Activated T-cell treated with anti-CD3 and anti-CD28 coated beads, Interleukin-2, amount 50 U/mL, for 4 hours (primary cell): Measurements from ENCODE around the gene NKX6-2. TPM values are rescaled to one million over a fixed set of nuclear protein-coding genes. Genes with fewer than 3 reads are reported as not detected.
"Not testable (repeated sequence)": the region's sequence is repeated elsewhere in the genome, so short reads cannot be mapped to it uniquely, and the experiment has no call there.

ENCODE experiments used
- ATAC-seq, 2 donors: fragments of 200-7000 bp; cut with Tn5 transposase; one replicate each; pipeline ENCODE4 v1.10.0; 2021
- DNase-seq: peaks from one replicate; pipeline ENCODE4 v3.0.0-alpha.2; 2020
- H3K27me3 Mint-ChIP-seq: one replicate; pipeline ENCODE4 v1.8.0; 2021; ENCODE audit warnings: low read depth, mixed read lengths
- H3K36me3 Mint-ChIP-seq: one replicate; pipeline ENCODE4 v1.8.0; 2022; ENCODE audit warnings: mixed read lengths; ENCODE audit not compliant: insufficient read depth
- H3K4me1 Mint-ChIP-seq: one replicate; pipeline ENCODE4 v1.8.0; 2021; ENCODE audit warnings: low read depth, mixed read lengths
- H3K4me3 Mint-ChIP-seq: one replicate; pipeline ENCODE4 v1.8.0; 2021; ENCODE audit warnings: mild to moderate bottlenecking, moderate library complexity, mixed read lengths
- H3K9me3 Mint-ChIP-seq: one replicate; pipeline ENCODE4 v1.8.0; 2021; ENCODE audit warnings: mixed read lengths
- total RNA-seq, 3 donors: library from RNA; stranded (reverse); gene quantifications; one replicate each; pipeline ENCODE4 v1.2.1, GENCODE V29; 2021

The NKX6-2 gene
- total RNA-seq = not detected

GRCh38 chr10:132785723-132786475, at the start of gene NKX6-2:
TSS of gene NKX6-2 (minus strand) at chr10:132786147. CDS start at chr10:132785948, 199 bp downstream.
- Mint-ChIP-seq H3K27me3 (peaks cover 25% of the 10 kb centered on the region), H3K4me1 (peaks cover 2% of the 10 kb centered on the region), H3K36me3 (peaks cover 18% of the 10 kb centered on the region), H3K4me3 (no peak within 1 kb of the TSS), H3K9me3 (no peaks in the 10 kb centered on the region)
- ATAC-seq (no peak), DNase-seq (no peak)

GRCh38 chr10:132834891-132835847, 49.2 kb upstream of the NKX6-2 start:
- H3K36me3 Mint-ChIP-seq = no peaks in the 10 kb centered on the region
- no peak overlapping the region for H3K4me3 Mint-ChIP-seq
- ATAC-seq (no peak), DNase-seq (no peak)
- no peaks in the 10 kb centered on the region for H3K9me3 Mint-ChIP-seq
- peaks cover 1% of the 10 kb centered on the region for H3K27me3 Mint-ChIP-seq
- H3K4me1 Mint-ChIP-seq = no peaks in the 10 kb centered on the region

- Mint-ChIP-seq H3K4me1 (no peaks in the 10 kb centered on the region), H3K9me3 (no peaks in the 10 kb centered on the region), H3K4me3 (no peak overlapping the region), H3K27me3 (peaks cover 1% of the 10 kb centered on the region), H3K36me3 (no peaks in the 10 kb centered on the region)
- DNase-seq = no peak
- no peak for ATAC-seq
Measured at GRCh38 chr10:132834311-132834761, 48.4 kb upstream of the NKX6-2 start.

DNA sequence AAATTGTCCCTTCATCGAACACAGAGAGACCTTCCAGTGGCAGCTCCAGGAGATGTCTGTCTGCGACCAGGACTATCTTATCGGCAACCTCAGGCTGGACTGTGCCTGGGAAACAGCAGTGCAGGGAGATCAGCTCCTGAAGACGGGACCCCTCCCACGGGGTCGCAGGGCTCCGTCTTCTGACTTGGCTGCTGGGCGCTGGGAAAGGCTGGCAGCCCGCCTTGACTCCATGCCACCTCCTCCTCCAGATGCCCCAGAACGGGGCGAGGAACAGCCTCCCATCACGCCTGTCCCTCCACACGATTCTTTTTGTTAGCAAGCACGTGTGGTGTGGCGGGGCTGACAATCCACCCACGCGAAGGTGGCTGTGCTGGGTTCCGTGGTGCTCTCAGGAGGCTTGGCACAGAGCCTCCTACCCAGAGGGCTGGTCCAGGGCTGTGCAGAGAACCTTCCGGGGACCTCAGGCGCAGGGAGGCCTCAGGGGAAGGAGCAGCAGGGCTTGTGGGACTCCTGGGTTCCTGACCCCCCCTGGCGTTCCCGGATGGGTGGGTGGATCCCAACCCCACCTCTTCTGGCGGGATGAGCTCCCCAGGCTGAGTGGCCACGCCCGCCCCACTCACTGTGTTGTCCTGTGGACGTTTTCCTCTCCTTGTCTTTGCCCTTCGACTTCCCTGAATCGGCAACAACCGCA, 47.6 kb upstream of the NKX6-2 start:
- DNase-seq (no peak), ATAC-seq (no peak)
- no peaks in the 10 kb centered on the region for H3K4me1 Mint-ChIP-seq
- no peaks in the 10 kb centered on the region for H3K36me3 Mint-ChIP-seq
- H3K4me3 Mint-ChIP-seq = no peak overlapping the region
- H3K27me3 Mint-ChIP-seq = peaks cover 1% of the 10 kb centered on the region
- H3K9me3 Mint-ChIP-seq = no peaks in the 10 kb centered on the region

- no peak overlapping the region for H3K4me3 Mint-ChIP-seq
- no peaks in the 10 kb centered on the region for H3K4me1 Mint-ChIP-seq
- H3K36me3 Mint-ChIP-seq = no peaks in the 10 kb centered on the region
- H3K27me3 Mint-ChIP-seq = peaks cover 1% of the 10 kb centered on the region
- H3K9me3 Mint-ChIP-seq = no peaks in the 10 kb centered on the region
- no peak for ATAC-seq
- DNase-seq = no peak
Measured at GRCh38 chr10:132832186-132832969, 46.4 kb upstream of the NKX6-2 start.

- Mint-ChIP-seq H3K9me3 (no peaks in the 10 kb centered on the region), H3K36me3 (no peaks in the 10 kb centered on the region), H3K4me3 (no peak overlapping the region), H3K4me1 (no peaks in the 10 kb centered on the region), H3K27me3 (peaks cover 1% of the 10 kb centered on the region)
- no peak for ATAC-seq
- no peak for DNase-seq
Measured at GRCh38 chr10:132829403-132829802, 43.5 kb upstream of the NKX6-2 start.

- Mint-ChIP-seq H3K4me1 (no peaks in the 10 kb centered on the region), H3K9me3 (no peaks in the 10 kb centered on the region), H3K36me3 (no peaks in the 10 kb centered on the region), H3K27me3 (no peaks in the 10 kb centered on the region), H3K4me3 (no peak overlapping the region)
- DNase-seq = no peak
- ATAC-seq = no peak
Measured at GRCh38 chr10:132828681-132829080, 42.7 kb upstream of the NKX6-2 start.

DNA sequence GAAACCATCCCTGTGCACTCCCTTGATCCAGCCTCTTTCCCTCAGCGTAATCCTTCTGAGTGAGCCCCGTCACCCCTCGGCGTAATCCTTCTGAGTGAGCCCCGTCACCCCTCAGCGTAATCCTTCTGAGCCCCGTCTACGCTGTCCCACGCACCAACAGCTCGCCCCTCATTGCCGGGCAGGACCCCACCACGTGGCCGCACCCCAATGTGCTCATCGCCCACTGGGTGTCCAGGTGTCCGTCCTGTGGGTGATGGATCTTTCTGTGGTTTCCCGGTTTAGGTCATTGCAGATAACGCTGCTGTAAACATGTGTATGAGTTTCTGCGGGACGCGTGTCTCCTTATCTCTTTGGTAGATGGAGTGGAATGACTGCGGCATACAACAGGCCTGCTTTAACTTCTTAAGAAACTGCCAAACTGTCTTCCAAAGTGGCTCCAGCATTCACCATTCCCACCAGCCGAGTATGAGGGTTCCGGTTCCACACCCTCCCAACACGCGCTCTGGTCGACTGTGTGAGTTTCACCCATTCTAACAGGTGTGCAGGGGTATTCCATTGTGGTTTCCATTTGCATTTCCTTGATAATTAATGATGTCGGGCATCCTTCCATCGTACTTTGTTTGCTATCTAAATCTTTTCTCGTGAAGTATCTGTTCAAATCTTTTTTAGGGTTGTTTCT, 42.1 kb upstream of the NKX6-2 start:
- Mint-ChIP-seq H3K27me3 (no peaks in the 10 kb centered on the region), H3K9me3 (no peaks in the 10 kb centered on the region), H3K4me1 (no peaks in the 10 kb centered on the region), H3K4me3 (no peak overlapping the region), H3K36me3 (no peaks in the 10 kb centered on the region)
- ATAC-seq (no peak), DNase-seq (no peak)

- Mint-ChIP-seq H3K27me3 (no peaks in the 10 kb centered on the region), H3K36me3 (no peaks in the 10 kb centered on the region), H3K4me3 (no peak overlapping the region), H3K9me3 (no peaks in the 10 kb centered on the region), H3K4me1 (no peaks in the 10 kb centered on the region)
- ATAC-seq = no peak
- DNase-seq = no peak
Measured at GRCh38 chr10:132827423-132827789, 41.5 kb upstream of the NKX6-2 start.

DNA sequence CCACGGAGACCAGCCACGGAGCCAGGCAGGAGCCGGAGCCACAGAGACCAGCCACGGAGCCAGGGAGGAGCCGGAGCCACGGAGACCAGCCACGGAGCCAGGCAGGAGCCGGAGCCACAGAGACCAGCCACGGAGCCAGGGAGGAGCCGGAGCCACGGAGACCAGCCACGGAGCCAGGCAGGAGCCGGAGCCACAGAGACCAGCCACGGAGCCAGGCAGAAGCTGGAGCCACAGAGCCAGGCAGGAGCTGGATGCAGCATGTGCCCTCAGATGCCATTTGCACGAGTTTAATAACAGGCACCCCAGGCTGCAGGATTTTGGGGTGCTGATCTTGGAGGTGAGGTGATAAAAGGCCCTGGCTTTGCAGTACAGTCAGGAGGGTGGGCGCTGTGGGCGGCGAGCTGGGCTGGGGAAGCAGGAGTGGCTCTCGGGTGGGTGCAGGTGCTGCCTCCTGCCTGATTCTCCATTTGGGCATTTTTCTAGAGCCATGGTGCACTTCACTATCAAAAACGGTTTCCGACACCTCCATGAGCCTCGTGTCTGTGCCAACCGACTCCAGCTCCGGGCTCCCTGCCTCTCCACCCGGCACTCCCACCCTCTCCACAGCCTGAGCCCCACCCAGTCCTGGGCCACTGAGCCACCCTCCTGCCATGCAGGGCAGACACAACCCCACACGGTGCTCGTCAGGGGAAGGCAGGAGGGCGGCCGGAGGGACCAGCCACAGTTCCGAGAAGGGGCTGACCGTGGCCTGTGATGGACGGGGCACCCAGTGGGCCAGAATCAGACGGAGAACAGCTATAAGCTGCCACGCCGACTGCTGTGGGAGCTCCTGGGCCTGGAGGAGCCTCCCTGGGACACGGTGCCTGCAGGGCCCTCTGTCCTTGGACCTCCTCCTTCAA, 40.8 kb upstream of the NKX6-2 start:
- no peak for DNase-seq
- Mint-ChIP-seq H3K9me3 (no peaks in the 10 kb centered on the region), H3K4me3 (no peak overlapping the region), H3K4me1 (no peaks in the 10 kb centered on the region), H3K36me3 (no peaks in the 10 kb centered on the region), H3K27me3 (no peaks in the 10 kb centered on the region)
- no peak for ATAC-seq

- not testable (repeated sequence) for H3K9me3 Mint-ChIP-seq, H3K4me1 Mint-ChIP-seq, DNase-seq, ATAC-seq, H3K36me3 Mint-ChIP-seq, H3K27me3 Mint-ChIP-seq, H3K4me3 Mint-ChIP-seq
Measured at GRCh38 chr10:132825783-132826523, 40.0 kb upstream of the NKX6-2 start.

DNA sequence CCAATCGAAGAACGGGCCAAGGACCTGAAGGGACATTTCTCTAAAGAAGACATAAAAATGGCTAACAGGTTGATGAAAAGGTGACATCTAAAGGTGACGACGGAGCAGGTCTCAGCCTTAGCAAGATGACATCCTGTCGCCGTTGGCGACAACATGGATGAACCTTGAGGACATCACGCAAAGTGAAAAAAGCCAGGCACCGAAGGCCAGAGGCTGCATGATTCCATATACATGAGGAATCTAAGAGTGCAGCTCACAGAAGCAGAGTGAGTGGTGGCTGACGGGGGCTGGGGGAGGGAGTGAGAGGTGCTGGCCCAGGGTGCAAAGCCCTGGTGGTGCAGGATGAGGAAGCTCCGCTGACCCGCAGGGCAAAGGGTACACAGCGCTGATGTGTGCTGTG, 34.1 kb upstream of the NKX6-2 start:
- Mint-ChIP-seq H3K4me1 (no peaks in the 10 kb centered on the region), H3K9me3 (no peaks in the 10 kb centered on the region), H3K27me3 (peaks cover 18% of the 10 kb centered on the region), H3K36me3 (no peaks in the 10 kb centered on the region), H3K4me3 (no peak overlapping the region)
- ATAC-seq (no peak), DNase-seq (no peak)
